ENCODE results near the gene TBC1D9. TPM values are rescaled to one million over a fixed set of nuclear protein-coding genes. Genes with fewer than 3 reads are reported as not detected.

TBC1D9 gene
- total RNA-seq, 1 experiment from 2014 or later, result 21.7 TPM

GRCh38 chr4:140686796-140687195, 69.4 kb downstream of the TBC1D9 start:
- DNase-seq (ENCODE audit: low read depth, low spot score) (no peak), ATAC-seq (no peak)
- CTCF ChIA-PET, result no interaction called here
- intact Hi-C loops (cut with micrococcal nuclease; ENCODE audit: unreplicated experiment), result no loop called here
- H3K27me3 ChIP-seq (ENCODE audit: control insufficient read depth, insufficient read depth, low read length), result no peaks in the 10 kb centered on the region
- TF ChIP-seq REST (IDR thresholded peaks at IDR 0.05; ENCODE audit: insufficient read depth in 1 of 2, low read depth in 2 of 2, low read length in 1 of 2), result no peak
- no peak for TF ChIP-seq TCF7L2 (IDR thresholded peaks at IDR 0.05; ENCODE audit: low read depth, low read length)
- no peak for TF ChIP-seq SIN3A (IDR thresholded peaks at IDR 0.05; ENCODE audit: borderline replicate concordance, insufficient read depth, low read depth, low read length)
- TF ChIP-seq, protein P1, sequence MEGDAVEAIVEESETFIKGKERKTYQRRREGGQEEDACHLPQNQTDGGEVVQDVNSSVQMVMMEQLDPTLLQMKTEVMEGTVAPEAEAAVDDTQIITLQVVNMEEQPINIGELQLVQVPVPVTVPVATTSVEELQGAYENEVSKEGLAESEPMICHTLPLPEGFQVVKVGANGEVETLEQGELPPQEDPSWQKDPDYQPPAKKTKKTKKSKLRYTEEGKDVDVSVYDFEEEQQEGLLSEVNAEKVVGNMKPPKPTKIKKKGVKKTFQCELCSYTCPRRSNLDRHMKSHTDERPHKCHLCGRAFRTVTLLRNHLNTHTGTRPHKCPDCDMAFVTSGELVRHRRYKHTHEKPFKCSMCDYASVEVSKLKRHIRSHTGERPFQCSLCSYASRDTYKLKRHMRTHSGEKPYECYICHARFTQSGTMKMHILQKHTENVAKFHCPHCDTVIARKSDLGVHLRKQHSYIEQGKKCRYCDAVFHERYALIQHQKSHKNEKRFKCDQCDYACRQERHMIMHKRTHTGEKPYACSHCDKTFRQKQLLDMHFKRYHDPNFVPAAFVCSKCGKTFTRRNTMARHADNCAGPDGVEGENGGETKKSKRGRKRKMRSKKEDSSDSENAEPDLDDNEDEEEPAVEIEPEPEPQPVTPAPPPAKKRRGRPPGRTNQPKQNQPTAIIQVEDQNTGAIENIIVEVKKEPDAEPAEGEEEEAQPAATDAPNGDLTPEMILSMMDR (IDR thresholded peaks at IDR 0.05), result no peak
- no peak for TF ChIP-seq POLR2AphosphoS5 (IDR thresholded peaks at IDR 0.05; ENCODE audit: low read depth, low read length)
- no peaks in the 10 kb centered on the region for H3K9me3 ChIP-seq (ENCODE audit: control insufficient read depth, insufficient read depth, low read depth, low read length)
- H3K4me3 ChIP-seq (ENCODE audit: low read depth in 2 of 2, low read length in 2 of 2), result no peak overlapping the region
- no TSS peak for BruUV-seq (replicated peaks)
- H3K4me1 ChIP-seq (ENCODE audit: control insufficient read depth, insufficient read depth, low read length), result no peaks in the 10 kb centered on the region
- in situ Hi-C loops (cut with HindIII; ENCODE audit: low pct_unique_long_range_greater_than_20kb, low sequenced_read_pairs), result no loop called here
- POLR2A ChIA-PET, result no interaction called here
- H3K36me3 ChIP-seq (ENCODE audit: control insufficient read depth, insufficient read depth, low read length), result no peaks in the 10 kb centered on the region
- no peak overlapping the region for H3K27ac ChIP-seq (ENCODE audit: low read length)

DNA sequence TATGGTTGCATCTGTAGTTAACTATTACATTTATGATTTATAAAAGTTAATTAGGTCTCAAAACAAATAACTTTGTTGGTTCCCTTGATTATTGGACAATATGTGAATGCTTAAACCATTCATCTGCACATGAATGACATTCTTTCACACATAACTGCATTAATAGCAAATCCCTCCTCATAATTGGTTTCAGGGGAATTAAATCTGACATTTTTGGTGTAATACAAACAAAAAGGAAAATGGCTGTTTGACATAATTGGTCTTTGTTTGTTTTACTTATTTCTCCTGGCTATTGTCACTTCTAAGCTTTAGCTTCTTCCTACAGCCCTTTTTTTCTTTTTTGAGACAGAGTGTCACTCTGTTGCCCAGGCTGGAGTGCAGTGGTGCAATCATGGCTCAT, 71.9 kb downstream of the TBC1D9 start:
- CTCF ChIA-PET, result no interaction called here
- no peak for ATAC-seq
- no peak for DNase-seq (ENCODE audit: low read depth, low spot score)
- in situ Hi-C loops (cut with HindIII; ENCODE audit: low pct_unique_long_range_greater_than_20kb, low sequenced_read_pairs) (no loop called here), intact Hi-C loops (cut with micrococcal nuclease; ENCODE audit: unreplicated experiment) (no loop called here)
- no peaks in the 10 kb centered on the region for H3K27me3 ChIP-seq (ENCODE audit: control insufficient read depth, insufficient read depth, low read length)
- H3K9me3 ChIP-seq (ENCODE audit: control insufficient read depth, insufficient read depth, low read depth, low read length), result no peaks in the 10 kb centered on the region
- TF ChIP-seq REST (IDR thresholded peaks at IDR 0.05; ENCODE audit: insufficient read depth in 1 of 2, low read depth in 2 of 2, low read length in 1 of 2), result no peak
- TF ChIP-seq, protein P1 (IDR thresholded peaks at IDR 0.05), result no peak
- TF ChIP-seq POLR2AphosphoS5 (IDR thresholded peaks at IDR 0.05; ENCODE audit: low read depth, low read length), result no peak
- no peak for TF ChIP-seq SIN3A (IDR thresholded peaks at IDR 0.05; ENCODE audit: borderline replicate concordance, insufficient read depth, low read depth, low read length)
- H3K4me3 ChIP-seq (ENCODE audit: low read depth in 2 of 2, low read length in 2 of 2), result no peak overlapping the region
- no peaks in the 10 kb centered on the region for H3K36me3 ChIP-seq (ENCODE audit: control insufficient read depth, insufficient read depth, low read length)
- H3K27ac ChIP-seq (ENCODE audit: low read length), result no peak overlapping the region
- BruUV-seq (replicated peaks), result no TSS peak
- POLR2A ChIA-PET, result no interaction called here
- H3K4me1 ChIP-seq (ENCODE audit: control insufficient read depth, insufficient read depth, low read length), result no peaks in the 10 kb centered on the region
